NCI-H1105 (cell line): ENCODE measurements around the gene EOLA2.
"Not testable (repeated sequence)": the region's sequence is repeated elsewhere in the genome, so short reads cannot be mapped to it uniquely, and the experiment has no call there.

Experiments used
- DNase-seq: peaks from one replicate; lab custom pipeline; 2025; lab: John Stamatoyannopoulos, UW

The EOLA2 gene

GRCh38 chrX:149932970-149933369 is 5.3 kb downstream of the EOLA2 start:
- not testable (repeated sequence) for DNase-seq

GRCh38 chrX:149932150-149932549 is 6.1 kb downstream of the EOLA2 start:
- DNase-seq, result not testable (repeated sequence)

DNA sequence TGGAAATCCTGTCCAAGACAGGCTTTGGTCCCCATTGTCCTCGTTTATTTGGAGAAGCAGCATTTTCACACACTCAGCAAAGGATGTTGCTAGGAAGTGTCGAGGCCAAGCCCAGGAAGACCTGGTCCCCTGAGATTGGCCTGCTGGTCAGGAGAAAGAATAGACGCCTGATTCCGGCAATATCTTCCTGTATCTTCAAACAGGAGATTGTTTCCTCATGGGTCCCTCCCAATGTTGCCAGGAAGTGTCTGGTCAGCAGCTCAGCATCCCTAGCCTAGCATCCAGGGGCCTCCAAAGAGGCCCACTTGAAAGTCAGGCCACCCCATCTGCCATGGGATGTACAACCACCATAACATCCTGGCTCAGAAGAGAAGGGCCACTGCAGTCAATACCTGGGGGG is 6.9 kb downstream of the EOLA2 start:
- not testable (repeated sequence) for DNase-seq

DNA sequence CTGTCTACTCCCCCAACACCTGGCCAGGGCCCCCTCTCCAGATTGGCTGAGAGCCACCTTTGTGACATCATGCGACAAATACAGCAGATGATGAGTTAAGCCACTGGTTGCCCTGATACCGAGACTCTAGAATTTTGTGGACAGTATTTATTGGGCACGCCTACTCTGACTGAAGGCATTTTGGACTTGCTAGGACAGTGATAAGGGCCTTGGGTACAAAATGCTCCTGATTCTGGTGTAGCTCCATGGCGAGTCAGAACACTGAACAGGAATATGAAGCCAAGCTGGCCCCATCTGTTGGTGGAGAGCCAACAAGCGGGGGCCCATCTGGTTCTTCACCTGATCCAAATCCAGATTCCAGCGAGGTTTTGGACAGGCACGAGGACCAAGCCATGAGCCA is 8.9 kb downstream of the EOLA2 start, which contains the start of gene HSFX4:
HSFX4 (plus strand) TSS at position 174 of the 400 bp plus-strand sequence; CDS start at position 246, 72 bp downstream.
- DNase-seq, result not testable (repeated sequence)

- not testable (repeated sequence) for DNase-seq
These were observed 9.7 kb downstream of the EOLA2 start for GRCh38 chrX:149928635-149929034.

- not testable (repeated sequence) for DNase-seq
These were observed 10.4 kb downstream of the EOLA2 start for GRCh38 chrX:149927964-149928258.

DNA sequence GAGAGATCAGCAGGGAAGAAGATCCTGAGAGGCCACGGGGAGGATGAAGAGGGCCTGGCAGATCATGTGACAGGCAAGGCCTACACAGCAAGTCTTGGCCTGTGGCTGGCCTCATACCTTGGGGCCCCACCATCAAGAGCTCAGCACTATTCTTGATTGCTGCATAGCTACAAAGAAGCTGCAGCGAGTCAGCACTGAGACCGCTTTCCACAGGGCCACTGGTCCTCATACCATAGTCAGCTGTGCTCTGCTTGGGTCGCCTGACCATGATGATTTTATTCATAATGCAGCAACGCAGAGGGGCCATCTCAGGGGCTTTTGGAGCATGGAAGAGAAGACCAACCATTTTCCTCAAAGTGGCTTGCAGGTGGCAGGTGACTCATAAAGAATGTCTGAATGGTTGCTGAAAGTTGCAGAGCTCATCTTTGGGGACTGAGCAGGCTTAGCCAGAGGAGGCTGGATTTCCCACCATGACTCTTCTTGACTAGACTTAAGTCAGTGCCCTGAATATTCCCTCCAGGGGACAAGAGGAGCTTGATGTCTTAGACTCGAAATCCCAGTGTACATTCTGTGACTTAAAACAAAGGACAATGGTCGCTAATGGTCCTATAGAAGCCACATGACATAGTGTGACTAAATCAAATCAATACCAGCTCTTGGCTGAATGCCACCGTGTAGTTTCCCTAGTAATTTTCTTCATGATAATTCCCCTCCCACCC is 10.9 kb downstream of the EOLA2 start:
- not testable (repeated sequence) for DNase-seq

DNA sequence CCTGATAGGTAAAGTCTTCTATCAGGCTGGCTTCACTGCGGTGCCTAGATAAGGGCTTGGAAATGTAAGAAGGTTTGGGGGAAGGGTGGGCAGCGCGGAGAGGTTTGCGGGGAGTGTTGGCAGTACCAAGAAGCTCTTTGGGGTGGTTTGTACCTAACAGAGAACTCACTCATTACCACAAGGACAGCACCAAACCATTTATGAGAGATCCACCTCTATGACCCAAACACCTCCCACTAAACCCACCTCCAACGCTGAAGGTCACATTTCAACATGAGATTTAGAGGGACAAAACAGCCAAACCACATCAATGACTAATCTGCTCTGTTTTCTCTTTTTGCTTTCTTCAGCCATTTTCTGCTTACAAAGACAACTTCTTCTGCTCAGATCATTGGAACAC is 13.9 kb downstream of the EOLA2 start:
- DNase-seq, result not testable (repeated sequence)

DNA sequence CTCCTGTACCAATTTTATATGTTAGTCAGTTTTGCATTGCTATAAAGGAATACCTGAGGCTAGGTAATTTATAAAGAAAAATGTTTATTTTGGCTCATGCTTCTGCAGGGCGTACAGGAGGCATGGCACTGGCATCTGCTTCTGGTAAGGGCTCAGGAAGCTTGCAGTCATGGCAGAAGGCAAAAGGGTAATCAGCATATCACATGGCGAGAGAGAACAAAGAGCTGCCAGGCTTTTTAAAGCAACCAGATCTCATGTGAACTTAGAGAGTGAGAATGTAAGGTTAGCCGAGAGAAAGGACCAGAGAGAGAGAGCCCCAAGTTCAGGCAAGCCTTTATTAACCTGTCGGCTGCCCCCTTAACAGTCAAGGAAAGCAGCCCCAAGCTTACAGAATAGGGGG is 14.5 kb downstream of the EOLA2 start:
- DNase-seq, result not testable (repeated sequence)

DNA sequence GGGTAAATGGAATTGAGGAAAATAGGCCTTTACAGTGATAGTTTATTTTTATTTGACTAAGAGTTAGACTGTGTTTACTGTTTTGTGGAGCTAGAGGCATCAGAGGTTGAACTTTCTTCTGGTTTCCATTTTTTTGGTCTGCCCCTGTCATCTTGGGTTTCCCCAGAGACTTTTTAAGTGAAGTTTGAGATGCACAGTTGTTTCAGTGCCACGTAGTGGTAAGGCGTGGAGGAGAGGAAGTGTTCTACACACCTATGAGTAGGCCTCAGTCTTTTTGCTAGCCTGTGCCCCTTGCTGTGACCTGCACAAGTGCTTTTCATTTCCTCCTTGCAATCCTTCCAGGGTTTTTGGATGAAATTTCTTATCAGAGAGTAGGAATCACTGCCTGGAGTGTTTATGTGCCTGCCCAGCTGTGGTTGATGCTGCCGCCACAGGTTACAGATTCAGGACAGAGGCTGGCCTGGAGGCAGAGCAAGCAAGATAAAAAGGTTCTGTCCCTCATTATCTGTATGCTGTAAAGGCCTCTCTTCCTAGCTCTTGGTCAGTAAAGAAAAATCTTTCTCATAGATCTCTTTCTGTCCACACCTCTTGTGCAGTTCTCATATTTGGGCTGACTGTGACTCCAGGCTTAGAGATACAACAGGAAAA is 21.4 kb downstream of the EOLA2 start:
- DNase-seq, result no peak

GRCh38 chrX:149910178-149910695 is 28.1 kb downstream of the EOLA2 start:
- DNase-seq, result no peak

DNA sequence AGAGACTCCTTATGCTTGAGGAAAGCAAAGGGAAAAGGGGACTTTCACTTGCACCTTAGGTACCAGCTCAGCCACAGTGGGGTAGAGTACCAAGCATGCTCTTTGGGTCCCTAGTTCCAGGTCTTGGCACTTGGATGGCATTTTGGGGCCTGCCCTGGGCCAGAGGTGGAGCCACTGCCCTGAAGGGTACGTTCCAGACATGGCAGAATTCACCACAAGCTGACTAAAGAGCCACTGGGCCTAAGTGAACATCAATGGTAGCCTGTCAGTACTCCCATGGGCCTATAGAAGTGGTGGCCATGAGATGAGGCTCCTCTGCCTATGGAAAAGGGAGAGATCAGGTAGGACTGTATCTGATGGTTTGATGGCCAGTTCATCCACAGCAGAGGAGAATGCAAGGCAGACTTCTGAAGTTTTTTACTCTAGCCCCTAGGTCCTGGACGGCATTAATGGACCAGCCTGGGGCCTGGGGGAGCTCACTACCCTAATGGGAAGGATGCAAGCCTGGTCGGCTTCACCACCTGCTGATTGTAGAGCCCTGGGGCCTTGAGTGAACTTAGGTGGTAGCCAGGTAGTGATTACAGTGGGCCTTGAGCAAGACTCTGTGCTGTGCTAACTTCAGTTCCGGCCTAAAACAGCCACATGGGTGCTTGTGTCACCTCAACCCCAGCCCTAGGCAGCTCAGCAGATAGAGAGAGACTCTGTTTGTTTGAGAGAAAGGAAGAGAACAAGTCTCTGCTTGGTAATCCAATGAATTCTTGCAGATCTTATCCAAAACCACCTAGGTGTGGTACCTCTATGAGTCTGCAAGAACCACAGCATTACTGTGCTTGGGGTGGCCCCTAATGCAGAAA is 28.7 kb downstream of the EOLA2 start:
- DNase-seq, result no peak

DNA sequence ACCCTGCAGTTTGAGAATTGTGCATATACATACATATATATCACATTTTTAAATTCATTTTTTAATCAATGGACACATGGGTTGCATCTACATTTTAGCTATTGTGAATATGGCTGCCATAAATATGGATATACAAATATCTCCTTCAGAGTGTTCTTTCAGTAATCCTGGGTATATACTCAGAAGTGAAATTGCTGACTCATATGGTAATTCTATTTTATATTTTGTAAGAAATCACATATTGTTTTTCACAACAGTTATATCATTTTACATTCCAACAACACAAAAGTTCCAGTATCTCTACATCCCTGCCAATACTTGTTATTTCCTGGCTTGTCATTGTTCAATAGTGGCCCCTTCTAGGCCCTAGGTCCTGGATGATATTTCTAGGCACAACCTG is 29.6 kb downstream of the EOLA2 start:
- DNase-seq, result no peak

- no peak for DNase-seq
These were observed 30.0 kb downstream of the EOLA2 start for GRCh38 chrX:149908308-149908707.

- no peak for DNase-seq
These were observed 34.2 kb downstream of the EOLA2 start for GRCh38 chrX:149903889-149904748.

GRCh38 chrX:149898554-149898953 is 39.7 kb downstream of the EOLA2 start:
- DNase-seq, result no peak

DNA sequence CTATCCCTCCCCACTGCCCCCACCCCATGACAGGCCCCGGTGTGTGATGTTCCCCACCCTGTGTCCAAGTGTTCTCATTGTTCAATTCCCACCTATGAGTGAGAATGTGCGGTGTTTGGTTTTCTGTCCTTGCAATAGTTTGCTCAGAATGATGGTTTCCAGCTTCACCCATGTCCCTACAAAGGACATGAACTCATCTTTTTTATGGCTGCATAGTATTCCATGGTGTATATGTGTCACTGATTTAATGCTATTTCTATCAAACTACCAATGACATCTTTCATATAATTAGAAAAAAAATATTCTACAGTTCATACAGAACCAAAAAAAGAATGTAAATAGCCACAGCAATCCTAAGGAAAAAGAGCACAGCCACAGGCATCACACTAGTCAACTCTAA is 47.5 kb downstream of the EOLA2 start:
- DNase-seq, result not testable (repeated sequence)
